ENCODE results near the gene MAST1.

GRCh38 chr19:12858041-12858928 is 20.0 kb downstream of the MAST1 start:
- no peak for TF ChIP-seq POLR2A (IDR thresholded peaks at IDR 0.05; ENCODE audit: low read length)
- no peak for TF ChIP-seq GATA1 (IDR thresholded peaks at IDR 0.05; ENCODE audit: low read depth, low read length)

Measured in erythroblast (primary cell).